Body of pancreas (tissue), 4 donors: ENCODE measurements around the gene SYCP2L. TPM values are rescaled to one million over a fixed set of nuclear protein-coding genes. Genes with fewer than 3 reads are reported as not detected.

Experiments
- ATAC-seq: fragments of 150-250 bp; one replicate; pipeline ENCODE4 v1.9.1; 2016
- DNase-seq, 4 donors: peaks; one replicate each; pipeline ENCODE4 v3.0.0-alpha.2; 2019
- H3K27ac ChIP-seq, 4 donors: fragments of 200-600 bp; sonication (generic); 1 replicate in 3 of 4; 2 replicates in 1 of 4; pipeline versions ENCODE4 v1.5.1 to v1.6.1; 2016 to 2019; ENCODE audit warnings: mild to moderate bottlenecking in 1 of 4, mixed read lengths in 1 of 4, moderate library complexity in 1 of 4
- H3K27me3 ChIP-seq, 2 donors: fragments of 200-600 bp; sonication (generic); one replicate each; pipeline ENCODE4 v1.6.0; 2016; ENCODE audit warnings: mild to moderate bottlenecking in 1 of 2
- H3K36me3 ChIP-seq, 2 donors: fragments of 200-600 bp; sonication (generic); replicated peaks in 1 of 2; 2 replicates each; pipeline ENCODE4 v1.5.1; 2016; ENCODE audit warnings: low read depth in 2 of 2; ENCODE audit not compliant: insufficient read depth in 1 of 2
- H3K4me1 ChIP-seq: fragments of 200-600 bp; sonication (generic); one replicate; pipeline ENCODE4 v1.6.0; 2016
- H3K4me3 ChIP-seq, 2 donors: fragments of 200-600 bp; sonication (generic); 1 replicate in 1 of 2; 2 replicates in 1 of 2; pipeline ENCODE4 v1.5.1; 2016 to 2019
- H3K9me3 ChIP-seq, 3 donors: fragments of 200-600 bp; sonication (generic); 1 replicate in 2 of 3; 2 replicates in 1 of 3; pipeline ENCODE4 v1.5.1; 2016
- POLR2A ChIP-seq, 3 donors: fragments of 450-650 bp; IDR thresholded peaks; one replicate each; pipeline ENCODE4 v1.6.1; 2016; ENCODE audit warnings: antibody characterized with exemption in 3 of 3, mild to moderate bottlenecking in 2 of 3
- WGBS, 2 donors: methylation state at CpG; one replicate each; pipeline ENCODE4 v1.1.5; 2017; 5-methylcytosine and 5-hydroxymethylcytosine counted together
- intact Hi-C: fragments of 100-400 bp; cut with DNase I; formaldehyde crosslinking; loops from one replicate; pipeline ENCODE4 v1.15.1; 2023
- total RNA-seq, 2 donors: library from RNA; depleted of rRNA; stranded (reverse); fragments of >200 nt; gene quantifications; one replicate each; pipeline ENCODE4 v1.1.0, GENCODE V29; 2016
- TF ChIP-seq, protein P1 (sequence below), 7 experiments: fragments of 450-650 bp in 4 of 7; fragments of 200-600 bp in 3 of 7; sonication (generic) in 3 of 7; IDR thresholded peaks; one replicate each; pipeline ENCODE4 v1.5.1; 2016 to 2019; ENCODE audit warnings: antibody characterized with exemption in 7 of 7

SYCP2L gene
- total RNA-seq, 2 donors from 2014 or later, result 2.1 to 3.3 TPM

DNA sequence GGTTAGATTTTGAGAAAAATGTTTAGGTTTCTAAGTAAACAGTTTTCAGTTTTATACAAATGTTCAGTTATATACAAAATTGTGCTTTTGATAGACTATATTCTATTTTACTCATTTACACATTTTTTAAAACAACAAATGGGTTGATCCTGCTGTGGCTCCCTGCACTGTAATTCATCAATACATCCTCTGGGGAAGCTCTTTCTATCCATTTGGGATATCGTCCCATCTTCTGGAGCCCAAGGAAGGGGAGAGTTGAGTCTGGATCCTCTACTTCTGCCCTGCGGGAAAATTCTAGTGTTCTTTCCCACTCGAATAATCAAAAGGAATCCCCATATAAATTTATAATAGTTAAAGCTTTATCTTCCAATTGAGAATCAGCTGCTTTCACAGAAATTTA lies 75.0 kb downstream of the SYCP2L start:
- no peaks in the 10 kb centered on the region for H3K27me3 ChIP-seq
- H3K4me1 ChIP-seq, result no peaks in the 10 kb centered on the region
- WGBS, 2 donors, result 76 to 78% methylated on average over 3 of the region's 3 CpGs
- no peak for DNase-seq
- H3K9me3 ChIP-seq, result no peaks in the 10 kb centered on the region
- intact Hi-C loops, result no loop called here
- ATAC-seq, result no peak
- H3K27ac ChIP-seq, result no peak overlapping the region
- H3K4me3 ChIP-seq, result no peak overlapping the region
- no peak for TF ChIP-seq POLR2A (IDR thresholded peaks at IDR 0.05)
- TF ChIP-seq, protein P1, sequence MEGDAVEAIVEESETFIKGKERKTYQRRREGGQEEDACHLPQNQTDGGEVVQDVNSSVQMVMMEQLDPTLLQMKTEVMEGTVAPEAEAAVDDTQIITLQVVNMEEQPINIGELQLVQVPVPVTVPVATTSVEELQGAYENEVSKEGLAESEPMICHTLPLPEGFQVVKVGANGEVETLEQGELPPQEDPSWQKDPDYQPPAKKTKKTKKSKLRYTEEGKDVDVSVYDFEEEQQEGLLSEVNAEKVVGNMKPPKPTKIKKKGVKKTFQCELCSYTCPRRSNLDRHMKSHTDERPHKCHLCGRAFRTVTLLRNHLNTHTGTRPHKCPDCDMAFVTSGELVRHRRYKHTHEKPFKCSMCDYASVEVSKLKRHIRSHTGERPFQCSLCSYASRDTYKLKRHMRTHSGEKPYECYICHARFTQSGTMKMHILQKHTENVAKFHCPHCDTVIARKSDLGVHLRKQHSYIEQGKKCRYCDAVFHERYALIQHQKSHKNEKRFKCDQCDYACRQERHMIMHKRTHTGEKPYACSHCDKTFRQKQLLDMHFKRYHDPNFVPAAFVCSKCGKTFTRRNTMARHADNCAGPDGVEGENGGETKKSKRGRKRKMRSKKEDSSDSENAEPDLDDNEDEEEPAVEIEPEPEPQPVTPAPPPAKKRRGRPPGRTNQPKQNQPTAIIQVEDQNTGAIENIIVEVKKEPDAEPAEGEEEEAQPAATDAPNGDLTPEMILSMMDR (IDR thresholded peaks at IDR 0.05), result no peak
- no peaks in the 10 kb centered on the region for H3K36me3 ChIP-seq

DNA sequence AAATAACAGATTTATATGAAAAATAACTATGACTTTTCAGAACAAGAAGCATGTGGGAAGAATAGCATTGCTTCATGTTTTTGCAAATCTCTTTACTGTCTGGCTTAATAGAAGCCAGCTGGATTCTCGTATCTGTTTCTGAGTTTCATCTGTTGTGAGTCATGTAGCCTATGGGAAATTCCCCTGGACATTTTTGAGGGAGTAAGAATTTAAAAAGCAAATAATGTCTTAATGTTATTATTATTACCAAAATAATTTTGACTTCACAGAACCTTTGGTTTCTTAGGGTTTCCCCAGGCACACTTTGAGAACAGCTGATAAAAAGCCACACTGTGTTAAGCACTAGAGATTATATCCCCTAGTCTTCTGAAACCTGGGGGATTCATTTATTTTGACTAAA lies 75.8 kb downstream of the SYCP2L start:
- DNase-seq (no peak), ATAC-seq (no peak)
- no peaks in the 10 kb centered on the region for H3K27me3 ChIP-seq
- H3K4me3 ChIP-seq, result no peak overlapping the region
- no peak overlapping the region for H3K27ac ChIP-seq
- WGBS, 2 donors, result 62 to 71% methylated on average over 1 of the region's 1 CpG
- no peak for TF ChIP-seq POLR2A (IDR thresholded peaks at IDR 0.05)
- TF ChIP-seq, protein P1 (IDR thresholded peaks at IDR 0.05), result no peak
- H3K36me3 ChIP-seq, result no peaks in the 10 kb centered on the region
- intact Hi-C loops, result no loop called here
- no peaks in the 10 kb centered on the region for H3K4me1 ChIP-seq
- no peaks in the 10 kb centered on the region for H3K9me3 ChIP-seq

DNA sequence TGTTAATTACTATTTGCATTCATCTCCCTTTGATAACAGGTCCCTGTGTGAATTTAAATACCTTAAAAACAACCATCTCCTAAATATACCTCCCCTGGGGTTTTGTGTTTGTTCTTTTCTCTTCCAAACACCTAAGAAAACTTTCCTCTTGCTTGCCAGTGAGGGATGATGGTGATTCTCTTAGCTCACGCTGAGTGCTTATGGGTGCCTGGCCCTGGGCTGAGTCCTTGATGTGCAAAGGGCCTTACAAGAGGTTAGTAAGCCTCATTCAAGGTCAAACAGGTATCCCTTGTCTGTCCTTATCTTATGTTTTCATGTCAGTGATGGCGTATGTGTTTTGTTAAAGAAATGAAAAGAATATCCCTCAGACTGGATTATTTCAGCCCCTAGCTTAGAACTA lies 76.3 kb downstream of the SYCP2L start:
- ATAC-seq, result no peak
- H3K36me3 ChIP-seq, result no peaks in the 10 kb centered on the region
- intact Hi-C loops, result no loop called here

DNA sequence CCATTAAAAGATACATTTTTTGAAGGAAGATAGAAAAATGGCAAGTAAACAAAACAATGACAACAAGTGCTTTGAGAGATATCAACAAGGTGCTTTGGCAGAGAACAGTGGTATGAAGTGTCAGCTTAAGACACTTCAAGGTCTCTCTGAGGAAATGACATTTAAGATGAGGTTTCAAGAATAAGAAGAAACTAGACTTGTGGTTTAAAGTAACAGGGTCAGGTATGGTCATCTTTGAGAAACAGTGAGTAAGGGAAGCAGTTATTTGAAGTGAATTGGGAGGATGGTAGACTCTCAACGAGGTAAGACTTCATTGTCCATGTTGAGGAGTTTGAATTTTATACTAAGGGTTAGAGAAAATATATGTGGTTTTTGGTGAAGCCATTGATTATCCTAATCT lies 77.8 kb downstream of the SYCP2L start:
- ATAC-seq, result no peak
- DNase-seq, result no peak
- no peak overlapping the region for H3K4me3 ChIP-seq
- intact Hi-C loops, result no loop called here
- H3K9me3 ChIP-seq, result no peaks in the 10 kb centered on the region
- no peaks in the 10 kb centered on the region for H3K36me3 ChIP-seq
- H3K27me3 ChIP-seq, result no peaks in the 10 kb centered on the region
- H3K4me1 ChIP-seq, result no peaks in the 10 kb centered on the region
- H3K27ac ChIP-seq, result no peak overlapping the region
- WGBS, 2 donors, result 68 to 90% methylated on average over 1 of the region's 1 CpG
- TF ChIP-seq POLR2A (IDR thresholded peaks at IDR 0.05), result no peak
- TF ChIP-seq, protein P1 (IDR thresholded peaks at IDR 0.05), result no peak

More for the DNA sequence above, 76.3 kb downstream of the SYCP2L start:
- H3K4me1 ChIP-seq, result no peaks in the 10 kb centered on the region
- H3K9me3 ChIP-seq, result no peaks in the 10 kb centered on the region
- no peak for DNase-seq
- no peak for TF ChIP-seq POLR2A (IDR thresholded peaks at IDR 0.05)
- TF ChIP-seq, protein P1 (IDR thresholded peaks at IDR 0.05), result no peak
- H3K27ac ChIP-seq, result no peak overlapping the region
- WGBS, 2 donors, result 64 to 77% methylated on average over 2 of the region's 2 CpGs
- no peak overlapping the region for H3K4me3 ChIP-seq
- no peaks in the 10 kb centered on the region for H3K27me3 ChIP-seq

DNA sequence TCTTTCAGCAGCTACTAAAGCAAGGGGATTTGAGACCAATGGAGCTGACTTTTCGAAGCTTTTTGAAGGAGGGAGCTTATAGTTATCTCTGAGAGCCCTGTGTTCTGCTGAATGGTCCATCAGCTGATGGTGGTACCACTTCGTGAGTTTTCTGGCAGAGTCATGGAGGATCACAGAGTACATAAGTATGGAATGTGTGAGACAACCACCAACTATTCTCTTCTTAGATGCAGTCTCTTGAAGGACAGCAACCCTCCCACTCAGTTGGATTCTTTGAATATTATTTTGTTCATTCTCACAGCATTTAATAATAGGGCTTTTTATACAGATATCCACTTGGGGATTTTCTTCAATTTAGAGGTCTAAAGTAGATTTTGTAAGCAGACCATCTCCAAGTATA lies 81.9 kb downstream of the SYCP2L start:
- no peaks in the 10 kb centered on the region for H3K9me3 ChIP-seq
- WGBS, 2 donors, result 73 to 75% methylated on average over 2 of the region's 2 CpGs
- intact Hi-C loops, result no loop called here
- H3K4me1 ChIP-seq, result no peaks in the 10 kb centered on the region
- TF ChIP-seq, protein P1 (IDR thresholded peaks at IDR 0.05), result no peak
- no peak for TF ChIP-seq POLR2A (IDR thresholded peaks at IDR 0.05)
- H3K27ac ChIP-seq, result no peak overlapping the region
- no peak for DNase-seq
- no peak for ATAC-seq
- H3K4me3 ChIP-seq, result no peak overlapping the region
- no peaks in the 10 kb centered on the region for H3K27me3 ChIP-seq
- no peaks in the 10 kb centered on the region for H3K36me3 ChIP-seq
